Osteocyte (in vitro differentiated cells): ENCODE data around the gene IKZF3. TPM values are rescaled to one million over a fixed set of nuclear protein-coding genes. Genes with fewer than 3 reads are reported as not detected.

Experiments used
- DNase-seq: peaks from one replicate; pipeline ENCODE4 v3.0.0; 2021; ENCODE audit warnings: mixed read lengths; ENCODE audit not compliant: unreplicated experiment; ENCODE audit errors: extremely low spot score
- H3K27ac Mint-ChIP-seq: one replicate; pipeline ENCODE4 v1.8.0; 2021; ENCODE audit warnings: mild to moderate bottlenecking, mixed read lengths; ENCODE audit not compliant: unreplicated experiment
- H3K27me3 Mint-ChIP-seq: one replicate; pipeline ENCODE4 v1.8.0; 2021; ENCODE audit warnings: mixed read lengths; ENCODE audit not compliant: unreplicated experiment
- H3K36me3 Mint-ChIP-seq: one replicate; pipeline ENCODE4 v1.8.0; 2021; ENCODE audit warnings: mixed read lengths; ENCODE audit not compliant: unreplicated experiment
- H3K4me1 Mint-ChIP-seq: one replicate; pipeline ENCODE4 v1.8.0; 2021; ENCODE audit warnings: mixed read lengths; ENCODE audit not compliant: unreplicated experiment
- H3K4me3 Mint-ChIP-seq: one replicate; pipeline ENCODE4 v1.8.0; 2021; ENCODE audit warnings: mild to moderate bottlenecking, moderate library complexity, mixed read lengths; ENCODE audit not compliant: unreplicated experiment
- H3K9me3 Mint-ChIP-seq: one replicate; pipeline ENCODE4 v1.8.0; 2021; ENCODE audit warnings: mixed read lengths; ENCODE audit not compliant: unreplicated experiment
- total RNA-seq: library from RNA; stranded (reverse); gene quantifications from 2 replicates; pipeline ENCODE4 v1.2.1, GENCODE V29; 2021
- TF ChIP-seq, protein P1 (sequence below): fragments of 200-600 bp; sonication (generic); IDR thresholded peaks from 2 replicates; pipeline ENCODE4 v1.5.0; 2021; ENCODE audit warnings: antibody characterized with exemption, mild to moderate bottlenecking, moderate library complexity

The IKZF3 gene
- total RNA-seq, 1 donor from 2014 or later, result not detected

DNA sequence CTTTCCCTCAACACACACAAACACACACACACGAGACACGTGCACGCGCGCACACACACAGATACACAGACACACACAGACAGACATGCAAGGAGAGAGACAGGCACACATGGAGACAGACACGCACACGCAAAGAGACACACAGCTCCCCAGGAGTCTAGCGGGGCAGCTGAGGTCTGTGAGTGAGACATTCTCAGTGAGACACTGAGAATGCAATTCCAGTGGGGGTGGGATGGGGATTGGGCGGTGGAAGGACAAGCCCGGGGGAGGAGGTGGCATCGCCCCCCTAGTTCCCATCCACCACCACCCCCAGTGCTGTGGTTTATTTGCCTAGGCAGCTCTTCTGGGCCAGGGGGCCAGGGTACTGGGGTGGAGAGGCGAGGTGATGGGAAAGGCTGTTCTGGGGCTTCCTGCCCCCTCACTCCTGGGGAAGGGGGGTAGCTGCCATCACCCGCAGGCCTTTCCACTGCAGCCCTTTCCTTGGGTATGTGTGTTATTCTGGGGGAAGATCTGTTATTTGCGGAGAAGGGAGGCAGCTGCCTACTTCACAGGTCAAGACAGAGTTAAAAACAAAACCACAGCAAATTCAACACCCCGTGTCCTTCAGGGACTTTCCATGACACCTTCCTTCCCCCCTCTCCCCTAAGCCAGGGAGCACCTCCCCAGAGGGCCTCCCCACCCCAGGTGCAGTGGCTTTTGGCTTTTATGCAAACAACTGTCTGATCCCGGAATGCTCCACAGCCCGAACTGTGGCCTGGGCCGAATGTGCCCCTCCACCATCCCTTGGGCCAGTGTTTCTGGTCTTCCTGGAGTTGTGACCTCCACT lies 108.3 kb downstream of the IKZF3 start:
- Mint-ChIP-seq H3K36me3 (no peaks in the 10 kb centered on the region), H3K9me3 (no peaks in the 10 kb centered on the region)

DNA sequence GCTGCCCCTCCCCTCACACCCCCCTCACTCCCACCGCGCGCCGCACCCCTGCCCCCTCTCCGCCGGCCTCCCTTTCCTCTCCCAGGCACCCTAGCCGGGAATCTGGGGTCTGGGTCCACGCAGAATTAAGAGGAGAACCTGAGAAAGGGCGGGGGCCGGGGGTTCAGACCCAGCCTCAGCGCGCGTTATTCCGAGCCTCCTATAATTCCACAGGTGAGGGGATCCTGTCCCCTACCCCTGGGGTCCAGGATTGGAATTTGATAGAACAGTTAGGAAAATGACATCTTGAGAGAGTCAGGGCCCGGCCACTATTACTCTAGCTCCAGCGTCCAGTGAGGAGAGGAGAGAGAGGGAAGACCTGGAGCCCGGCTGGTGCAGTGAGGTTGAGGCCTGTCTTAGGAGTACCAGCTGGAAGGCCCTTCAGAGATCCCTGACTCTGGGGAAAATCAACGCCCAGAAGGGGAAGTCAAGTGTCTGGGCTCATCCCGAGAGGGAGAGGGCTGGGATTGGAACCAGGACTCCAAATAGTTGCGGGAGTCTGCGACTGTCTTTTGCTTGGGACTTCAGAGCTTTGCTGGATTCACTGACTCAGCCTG lies 109.1 kb downstream of the IKZF3 start:
- Mint-ChIP-seq H3K9me3 (no peaks in the 10 kb centered on the region), H3K36me3 (no peaks in the 10 kb centered on the region), H3K4me3 (peak overlapping the region; percentile 54), H3K27ac (peak overlapping the region; percentile 63), H3K4me1 (peaks cover 14% of the 10 kb centered on the region), H3K27me3 (peaks cover 36% of the 10 kb centered on the region)
- no peak for DNase-seq
- TF ChIP-seq, protein P1, sequence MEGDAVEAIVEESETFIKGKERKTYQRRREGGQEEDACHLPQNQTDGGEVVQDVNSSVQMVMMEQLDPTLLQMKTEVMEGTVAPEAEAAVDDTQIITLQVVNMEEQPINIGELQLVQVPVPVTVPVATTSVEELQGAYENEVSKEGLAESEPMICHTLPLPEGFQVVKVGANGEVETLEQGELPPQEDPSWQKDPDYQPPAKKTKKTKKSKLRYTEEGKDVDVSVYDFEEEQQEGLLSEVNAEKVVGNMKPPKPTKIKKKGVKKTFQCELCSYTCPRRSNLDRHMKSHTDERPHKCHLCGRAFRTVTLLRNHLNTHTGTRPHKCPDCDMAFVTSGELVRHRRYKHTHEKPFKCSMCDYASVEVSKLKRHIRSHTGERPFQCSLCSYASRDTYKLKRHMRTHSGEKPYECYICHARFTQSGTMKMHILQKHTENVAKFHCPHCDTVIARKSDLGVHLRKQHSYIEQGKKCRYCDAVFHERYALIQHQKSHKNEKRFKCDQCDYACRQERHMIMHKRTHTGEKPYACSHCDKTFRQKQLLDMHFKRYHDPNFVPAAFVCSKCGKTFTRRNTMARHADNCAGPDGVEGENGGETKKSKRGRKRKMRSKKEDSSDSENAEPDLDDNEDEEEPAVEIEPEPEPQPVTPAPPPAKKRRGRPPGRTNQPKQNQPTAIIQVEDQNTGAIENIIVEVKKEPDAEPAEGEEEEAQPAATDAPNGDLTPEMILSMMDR, result no peak

More for the DNA sequence above, 108.3 kb downstream of the IKZF3 start:
- Mint-ChIP-seq H3K27me3 (peaks cover 39% of the 10 kb centered on the region), H3K4me3 (no peak overlapping the region), H3K27ac (no peak overlapping the region), H3K4me1 (peaks cover 8% of the 10 kb centered on the region)
- TF ChIP-seq, protein P1, result no peak
- no peak for DNase-seq

DNA sequence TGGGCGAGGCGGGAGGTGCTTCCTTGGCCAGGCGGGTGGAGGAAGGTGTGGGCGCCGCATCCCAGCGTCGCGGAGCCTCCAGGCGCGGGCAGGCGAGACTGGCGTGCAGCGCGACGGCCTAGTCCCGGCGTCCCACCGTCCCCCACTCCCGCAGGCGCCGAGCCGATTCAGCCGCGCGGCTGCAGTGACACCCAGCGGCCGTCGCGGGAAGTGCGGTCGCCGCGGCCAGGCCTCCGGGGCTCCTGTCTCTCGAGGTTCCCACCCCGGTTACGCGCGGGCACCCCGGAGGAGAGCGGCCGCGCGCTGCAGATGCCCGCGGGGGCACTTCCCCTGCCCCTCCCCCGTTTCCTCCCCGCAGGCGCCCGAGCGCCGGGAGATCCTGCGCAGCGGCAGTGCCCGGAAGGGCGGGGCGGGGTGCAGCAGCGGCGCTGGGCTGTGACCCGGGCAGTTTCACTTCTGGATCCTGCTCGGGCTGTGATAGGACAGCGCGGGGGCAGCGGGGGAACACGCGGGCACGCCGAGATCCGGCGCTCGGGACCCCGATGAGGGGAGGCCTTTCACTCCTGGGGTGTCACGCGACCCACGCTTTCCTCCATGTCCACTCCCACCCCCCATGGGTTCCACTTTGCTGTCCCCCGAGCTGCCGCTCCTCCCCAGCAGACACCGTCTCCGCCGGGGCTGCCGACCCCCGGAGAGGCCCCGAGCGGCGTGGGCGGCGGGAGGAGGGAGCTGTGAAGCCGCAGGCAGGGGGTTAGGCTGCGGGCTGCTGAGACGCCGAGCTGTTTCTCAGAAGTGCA lies 109.8 kb downstream of the IKZF3 start:
- peak overlapping the region; percentile 34 for H3K27ac Mint-ChIP-seq
- TF ChIP-seq, protein P1, result peak; percentile 99
- H3K4me1 Mint-ChIP-seq, result peaks cover 16% of the 10 kb centered on the region
- no peaks in the 10 kb centered on the region for H3K36me3 Mint-ChIP-seq
- no peaks in the 10 kb centered on the region for H3K9me3 Mint-ChIP-seq
- peak overlapping the region; percentile 60 for H3K4me3 Mint-ChIP-seq
- peak; percentile 95 for DNase-seq
- peaks cover 30% of the 10 kb centered on the region for H3K27me3 Mint-ChIP-seq

DNA sequence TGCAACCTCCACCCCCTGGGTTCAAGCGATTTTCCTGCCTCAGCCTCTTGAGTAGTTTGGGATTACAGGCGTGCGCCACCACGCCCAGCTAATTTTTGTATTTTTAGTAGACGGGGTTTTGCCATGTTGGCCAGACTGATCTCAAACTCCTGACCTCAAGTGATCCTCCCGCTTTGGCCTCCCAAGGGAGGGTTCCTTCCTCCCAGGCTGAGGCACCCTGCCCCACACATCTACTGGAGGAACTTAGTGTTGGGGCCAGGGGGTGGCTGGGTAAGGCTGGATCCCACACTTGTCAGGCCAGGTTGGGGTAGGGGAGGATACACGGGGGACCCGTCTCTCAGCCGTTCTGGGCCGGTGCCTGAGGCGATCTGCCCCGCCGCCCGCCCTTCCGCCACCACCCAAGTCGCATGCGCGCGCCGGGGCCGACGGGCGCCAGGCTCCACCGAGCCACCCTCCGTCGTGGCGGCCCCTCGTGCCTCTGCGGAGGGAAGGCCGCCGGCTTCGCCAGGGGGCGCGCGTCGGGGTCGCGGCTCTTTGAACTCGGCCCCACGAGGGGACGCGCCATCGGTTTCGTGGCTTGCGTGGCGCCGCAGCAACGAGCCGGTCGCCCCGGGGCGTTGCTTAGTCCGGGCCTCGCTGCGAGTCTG lies 110.5 kb downstream of the IKZF3 start:
- H3K27me3 Mint-ChIP-seq, result peaks cover 23% of the 10 kb centered on the region
- H3K4me1 Mint-ChIP-seq, result peaks cover 16% of the 10 kb centered on the region
- H3K27ac Mint-ChIP-seq, result peak overlapping the region; percentile 34
- no peaks in the 10 kb centered on the region for H3K9me3 Mint-ChIP-seq
- TF ChIP-seq, protein P1, result no peak
- no peak for DNase-seq
- no peaks in the 10 kb centered on the region for H3K36me3 Mint-ChIP-seq
- peak overlapping the region; percentile 67 for H3K4me3 Mint-ChIP-seq
